ENCODE data around the gene ISG15. TPM values are rescaled to one million over a fixed set of nuclear protein-coding genes. Genes with fewer than 3 reads are reported as not detected.
"Not testable (repeated sequence)": the region's sequence is repeated elsewhere in the genome, so short reads cannot be mapped to it uniquely, and the experiment has no call there.

The ISG15 gene
- total RNA-seq, 2 experiments from 2014 or later = 593 to 623 TPM

DNA sequence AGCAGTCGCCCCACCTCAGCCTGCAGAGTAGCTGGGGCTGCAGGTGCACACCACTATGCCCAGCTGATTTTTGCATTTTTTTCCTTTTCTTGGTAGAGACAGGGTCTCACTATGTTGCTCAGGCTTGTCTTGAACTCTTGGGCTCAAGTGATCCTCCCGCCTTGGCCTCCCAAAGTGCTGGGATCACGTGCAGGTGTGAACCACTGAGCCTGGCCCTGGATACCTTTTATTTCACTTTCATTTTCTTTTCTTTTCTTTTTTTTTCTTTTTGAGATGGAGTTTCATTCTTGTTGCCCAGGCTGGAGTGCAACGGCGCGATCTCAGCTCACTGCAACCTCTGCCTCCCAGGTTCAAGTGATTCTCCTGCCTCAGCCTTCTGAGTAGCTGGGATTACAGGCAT is 22.0 kb upstream of the ISG15 start:
- POLR2A ChIA-PET = interaction anchor here (1.3 kb wide), 1 partner anchor 22 kb away, joined by 4 read pairs; the partner anchor contains the start of gene ISG15
- H3K9me3 Mint-ChIP-seq; H3K36me3 Mint-ChIP-seq (ENCODE audit: low read depth); DNase-seq; H3K27ac Mint-ChIP-seq; H3K4me3 Mint-ChIP-seq: not testable (repeated sequence)
- CTCF ChIA-PET = interaction anchor here (0.8 kb wide), 1 partner anchor 15 kb away, joined by 3 read pairs; no protein-coding TSS in a partner anchor
- Mint-ChIP-seq H3K27me3 (peaks cover 42% of the 10 kb centered on the region), H3K4me1 (peaks cover 16% of the 10 kb centered on the region)

GRCh38 chr1:991895-992294 is 21.4 kb upstream of the ISG15 start:
- Mint-ChIP-seq H3K36me3 (ENCODE audit: low read depth) (peaks cover 8% of the 10 kb centered on the region), H3K27me3 (peaks cover 40% of the 10 kb centered on the region), H3K9me3 (peaks cover 9% of the 10 kb centered on the region), H3K4me3 (no peak overlapping the region), H3K27ac (no peak overlapping the region), H3K4me1 (peaks cover 16% of the 10 kb centered on the region)
- POLR2A ChIA-PET = interaction anchor here (1.3 kb wide), 1 partner anchor 21 kb away, joined by 4 read pairs; the partner anchor contains the start of gene ISG15
- CTCF ChIA-PET = interaction anchor here (0.8 to 1.1 kb wide), 2 partner anchors 10 to 16 kb away, joined by 3 read pairs; no protein-coding TSS in a partner anchor
- DNase-seq = no peak

DNA sequence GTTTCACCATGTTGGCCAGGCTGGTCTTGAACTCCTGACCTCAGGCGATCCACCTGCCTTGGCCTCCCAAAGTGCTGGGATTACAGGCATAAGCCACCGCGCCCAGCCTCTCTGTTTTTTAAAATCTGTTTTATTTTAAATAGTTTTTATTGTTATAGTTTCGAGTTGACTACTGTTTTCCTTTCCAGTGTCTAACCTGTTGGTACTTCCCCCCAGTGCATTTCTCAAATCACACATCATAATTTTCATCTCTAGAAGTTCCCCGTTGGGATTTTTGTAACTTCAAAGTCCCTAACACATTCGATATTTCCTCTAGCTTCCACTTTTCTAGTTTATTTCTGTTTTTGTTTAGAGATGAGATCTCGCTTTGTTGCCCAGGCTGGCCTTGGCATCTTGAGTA is 20.9 kb upstream of the ISG15 start:
- Mint-ChIP-seq H3K36me3 (ENCODE audit: low read depth) (peaks cover 8% of the 10 kb centered on the region), H3K27ac (no peak overlapping the region), H3K4me3 (no peak overlapping the region), H3K27me3 (peaks cover 44% of the 10 kb centered on the region), H3K4me1 (peaks cover 16% of the 10 kb centered on the region), H3K9me3 (peaks cover 9% of the 10 kb centered on the region)
- no peak for DNase-seq
- ChIA-PET CTCF (interaction anchor here (1.0 to 1.2 kb wide), 3 partner anchors 10 to 88 kb away, joined by 3 read pairs; no protein-coding TSS in a partner anchor), POLR2A (interaction anchor here (1.3 kb wide), 1 partner anchor 21 kb away, joined by 4 read pairs; the partner anchor contains the start of gene ISG15)

DNA sequence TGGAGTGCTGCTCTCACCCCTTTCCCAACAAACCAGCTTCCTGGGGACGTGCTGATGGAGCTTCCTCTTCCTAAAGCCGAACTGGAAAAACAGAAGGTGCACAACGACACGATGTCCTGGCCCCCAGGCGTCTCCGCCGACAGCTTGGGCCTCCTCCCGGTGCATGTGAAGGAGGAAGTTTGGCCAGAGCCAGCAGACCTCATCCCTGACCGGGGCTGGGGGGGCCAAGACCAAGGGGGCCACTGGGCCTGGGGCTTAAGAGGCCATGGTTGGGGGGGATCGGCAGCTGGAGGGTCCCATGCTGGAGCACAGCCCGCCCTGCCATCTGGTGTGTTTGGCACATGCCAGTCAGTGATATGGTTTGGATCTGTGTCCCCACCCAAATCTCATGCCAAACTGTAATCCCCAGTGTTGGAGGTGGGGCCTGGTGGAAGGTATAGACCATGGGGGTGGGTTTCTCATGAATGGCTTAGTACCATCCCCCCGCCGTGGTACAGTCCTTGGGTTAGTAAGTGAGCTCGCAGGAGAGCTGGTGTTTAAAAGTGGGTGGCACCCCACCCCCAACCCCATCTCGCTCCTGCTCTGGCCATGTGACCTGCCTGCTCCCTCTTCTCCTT is 19.8 kb upstream of the ISG15 start:
- Mint-ChIP-seq H3K4me1 (peaks cover 16% of the 10 kb centered on the region), H3K4me3 (no peak overlapping the region), H3K27ac (no peak overlapping the region), H3K27me3 (peaks cover 43% of the 10 kb centered on the region), H3K36me3 (ENCODE audit: low read depth) (peaks cover 7% of the 10 kb centered on the region), H3K9me3 (peaks cover 9% of the 10 kb centered on the region)
- DNase-seq = no peak
- POLR2A ChIA-PET = interaction anchor here (1.1 kb wide), 1 partner anchor 20 kb away, joined by 4 read pairs; the partner anchor contains the start of gene ISG15
- CTCF ChIA-PET = interaction anchor here (0.7 to 1.2 kb wide), 4 partner anchors 9 to 89 kb away, joined by 3 to 5 read pairs (median 4); no protein-coding TSS in a partner anchor

DNA sequence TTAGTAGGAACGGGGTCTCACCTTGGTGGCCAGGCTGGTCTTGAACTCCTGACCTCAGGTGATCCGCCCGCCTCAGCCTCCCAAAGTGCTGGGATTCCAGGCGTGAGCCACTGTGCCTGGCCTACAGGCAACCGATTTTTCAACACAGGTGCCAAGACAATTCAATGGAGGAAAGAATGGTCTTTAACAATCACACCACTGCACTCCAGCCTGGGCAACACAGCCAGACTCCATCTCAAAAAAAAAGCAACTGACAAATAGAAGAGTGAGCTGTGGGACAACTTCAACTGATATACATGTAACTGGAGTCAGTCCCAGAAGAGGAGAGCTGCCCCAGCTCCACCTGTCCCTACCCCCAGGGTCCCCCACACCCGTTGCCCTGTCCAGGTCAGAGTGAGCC is 18.8 kb upstream of the ISG15 start:
- H3K9me3 Mint-ChIP-seq; H3K4me3 Mint-ChIP-seq; DNase-seq; POLR2A ChIA-PET; H3K36me3 Mint-ChIP-seq (ENCODE audit: low read depth): not testable (repeated sequence)
- H3K27me3 Mint-ChIP-seq = peaks cover 34% of the 10 kb centered on the region
- CTCF ChIA-PET = interaction anchor here (0.8 to 2.2 kb wide), 3 partner anchors 10 to 31 kb away, joined by 3 to 9 read pairs (median 6); partner anchors contain the start of gene PERM1
- H3K27ac Mint-ChIP-seq = peak overlapping the region; percentile 44
- peaks cover 16% of the 10 kb centered on the region for H3K4me1 Mint-ChIP-seq

- peaks cover 34% of the 10 kb centered on the region for H3K27me3 Mint-ChIP-seq
These were observed 17.3 kb upstream of the ISG15 start for GRCh38 chr1:995665-996633.

DNA sequence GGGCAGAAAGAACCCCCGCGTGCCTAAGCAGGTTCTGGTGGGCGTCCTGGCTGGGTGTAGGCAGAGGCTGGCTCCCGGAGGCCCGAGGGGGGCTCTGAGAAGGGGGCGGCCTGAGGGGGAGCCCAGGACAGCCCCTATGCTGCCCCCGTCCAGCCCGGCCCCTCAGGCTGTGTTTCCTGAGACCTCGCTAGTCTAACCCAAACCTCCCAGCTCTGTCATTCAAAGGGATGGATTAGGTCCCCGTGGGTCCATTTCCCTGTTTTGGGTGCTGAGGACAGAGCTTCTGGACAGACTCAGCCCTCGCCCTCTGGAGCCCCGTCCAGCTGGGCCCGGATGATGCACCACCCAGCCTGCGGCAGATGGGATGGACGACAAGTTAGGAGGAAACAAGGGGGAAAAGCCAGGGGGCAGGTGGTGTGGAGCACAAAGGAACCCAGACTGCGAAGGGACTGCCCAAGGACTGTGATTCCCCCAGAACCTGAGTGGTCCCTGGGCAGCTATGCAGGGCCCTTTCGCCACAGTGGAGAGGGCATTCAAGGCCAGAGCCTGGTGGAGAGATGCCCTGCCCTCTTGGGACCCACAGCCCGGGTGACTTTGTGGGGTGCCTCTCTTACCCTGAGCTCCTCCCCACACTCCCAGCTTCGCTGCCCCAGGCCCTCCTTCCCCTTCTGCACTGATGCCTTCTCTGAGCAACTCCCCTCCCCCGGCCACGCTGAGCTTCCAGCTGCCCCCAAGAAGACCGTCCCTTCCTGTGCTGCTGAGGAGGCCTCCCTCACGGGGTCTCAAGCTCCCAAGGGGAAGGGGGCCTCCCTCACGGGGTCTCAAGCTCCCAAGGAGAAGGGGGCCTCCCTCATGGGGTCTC is 16.2 kb upstream of the ISG15 start:
- CTCF ChIA-PET = no interaction called here
- H3K4me3 Mint-ChIP-seq = no peak overlapping the region
- H3K4me1 Mint-ChIP-seq = peaks cover 14% of the 10 kb centered on the region
- no peak for DNase-seq
- POLR2A ChIA-PET = interaction anchor here (1.3 kb wide), 1 partner anchor 17 kb away, joined by 9 read pairs; the partner anchor contains the start of gene ISG15
- no peak overlapping the region for H3K27ac Mint-ChIP-seq
- H3K9me3 Mint-ChIP-seq = peaks cover 4% of the 10 kb centered on the region
- H3K27me3 Mint-ChIP-seq = peaks cover 36% of the 10 kb centered on the region
- peaks cover 3% of the 10 kb centered on the region for H3K36me3 Mint-ChIP-seq (ENCODE audit: low read depth)

More at GRCh38 chr1:995665-996633, 17.3 kb upstream of the ISG15 start:
- H3K36me3 Mint-ChIP-seq (ENCODE audit: low read depth) = peaks cover 3% of the 10 kb centered on the region
- H3K9me3 Mint-ChIP-seq = peaks cover 7% of the 10 kb centered on the region
- H3K4me3 Mint-ChIP-seq = no peak overlapping the region
- no peak overlapping the region for H3K27ac Mint-ChIP-seq
- H3K4me1 Mint-ChIP-seq = peaks cover 22% of the 10 kb centered on the region
- ChIA-PET CTCF (interaction anchor here (2.2 kb wide), 1 partner anchor 12 kb away, joined by 9 read pairs; no protein-coding TSS in a partner anchor), POLR2A (no interaction called here)
- DNase-seq = no peak

DNA sequence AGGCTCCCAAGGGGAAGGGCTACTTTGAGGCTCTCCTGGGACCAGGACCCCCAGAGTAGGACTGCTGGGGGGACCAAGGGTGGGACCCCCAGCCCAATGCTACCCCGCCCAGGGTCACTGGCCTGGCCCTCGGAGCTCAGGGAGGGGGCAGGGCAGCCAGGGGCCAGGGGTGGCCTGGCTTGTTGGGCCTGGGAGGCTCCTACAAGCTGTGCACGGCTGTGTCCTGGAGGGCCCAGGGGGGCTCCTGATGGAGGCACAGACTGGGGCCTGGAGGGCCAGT is 15.6 kb upstream of the ISG15 start:
- Mint-ChIP-seq H3K27me3 (peaks cover 34% of the 10 kb centered on the region), H3K4me3 (no peak overlapping the region), H3K4me1 (peaks cover 11% of the 10 kb centered on the region), H3K9me3 (peaks cover under 1% of the 10 kb centered on the region), H3K36me3 (ENCODE audit: low read depth) (peaks cover under 1% of the 10 kb centered on the region), H3K27ac (no peak overlapping the region)
- POLR2A ChIA-PET = interaction anchor here (1.3 kb wide), 1 partner anchor 16 kb away, joined by 9 read pairs; the partner anchor contains the start of gene ISG15
- CTCF ChIA-PET = no interaction called here
- DNase-seq = no peak

DNA sequence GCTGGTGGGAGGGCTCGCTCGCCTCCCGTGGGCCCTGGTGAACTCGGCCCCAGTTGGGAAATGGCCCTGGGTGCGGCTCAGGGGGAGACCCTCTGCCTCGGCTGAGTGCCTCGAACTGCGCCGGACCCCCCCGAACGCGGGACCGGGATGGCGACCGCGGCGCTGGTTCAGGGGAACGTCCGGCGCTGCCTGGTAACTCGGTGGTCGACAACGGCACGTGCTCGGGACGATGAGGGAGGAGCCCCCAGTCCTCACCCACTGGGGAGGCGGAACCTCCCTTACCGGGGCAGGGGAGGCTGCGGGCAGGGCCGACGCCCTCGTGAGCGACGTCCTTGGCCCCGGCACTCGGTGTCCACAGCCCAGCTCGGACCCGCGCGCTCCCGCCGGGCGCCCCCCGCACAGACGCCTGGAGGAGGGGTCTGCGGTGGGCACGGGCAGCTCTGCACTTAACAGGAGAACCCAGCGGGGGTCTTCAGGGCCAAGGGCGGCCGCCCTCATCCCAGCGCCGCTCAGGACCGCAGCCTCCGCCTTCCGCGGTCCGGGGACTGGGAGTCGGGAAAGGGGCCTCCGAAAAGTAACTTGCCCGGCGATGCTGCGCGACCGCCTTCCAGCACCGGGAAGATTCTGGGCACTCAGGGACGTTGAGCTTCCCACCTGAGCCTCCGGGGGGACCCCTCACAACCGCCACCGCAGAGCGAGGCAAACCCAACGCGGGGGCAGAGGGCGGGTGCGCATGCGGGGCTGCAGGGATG is 15.1 kb upstream of the ISG15 start:
- POLR2A ChIA-PET = interaction anchor here (1.3 kb wide), 1 partner anchor 15 kb away, joined by 9 read pairs; the partner anchor contains the start of gene ISG15
- no peak overlapping the region for H3K4me3 Mint-ChIP-seq

GRCh38 chr1:998745-998994 is 14.6 kb upstream of the ISG15 start:
- DNase-seq = no peak
- Mint-ChIP-seq H3K27me3 (peaks cover 40% of the 10 kb centered on the region), H3K9me3 (no peaks in the 10 kb centered on the region), H3K4me1 (peaks cover 8% of the 10 kb centered on the region), H3K4me3 (no peak overlapping the region), H3K36me3 (ENCODE audit: low read depth) (no peaks in the 10 kb centered on the region), H3K27ac (no peak overlapping the region)
- ChIA-PET CTCF (no interaction called here), POLR2A (no interaction called here)

More for the DNA sequence above, 15.1 kb upstream of the ISG15 start:
- CTCF ChIA-PET = no interaction called here
- no peak for DNase-seq
- H3K27me3 Mint-ChIP-seq = peaks cover 36% of the 10 kb centered on the region
- H3K4me1 Mint-ChIP-seq = peaks cover 8% of the 10 kb centered on the region
- no peaks in the 10 kb centered on the region for H3K9me3 Mint-ChIP-seq
- H3K36me3 Mint-ChIP-seq (ENCODE audit: low read depth) = no peaks in the 10 kb centered on the region
- H3K27ac Mint-ChIP-seq = no peak overlapping the region

GRCh38 chr1:998995-999724 is 14.1 kb upstream of the ISG15 start:
- POLR2A ChIA-PET = interaction anchor here (1.1 kb wide), 1 partner anchor 14 kb away, joined by 4 read pairs; the partner anchor contains the start of gene ISG15
- H3K27me3 Mint-ChIP-seq = peaks cover 42% of the 10 kb centered on the region
- no peak overlapping the region for H3K4me3 Mint-ChIP-seq
- CTCF ChIA-PET = interaction anchor here (0.7 kb wide), 1 partner anchor 23 kb away, joined by 3 read pairs; no protein-coding TSS in a partner anchor
- no peak for DNase-seq
- H3K36me3 Mint-ChIP-seq (ENCODE audit: low read depth) = no peaks in the 10 kb centered on the region
- peaks cover 8% of the 10 kb centered on the region for H3K4me1 Mint-ChIP-seq
- no peaks in the 10 kb centered on the region for H3K9me3 Mint-ChIP-seq
- H3K27ac Mint-ChIP-seq = no peak overlapping the region

All from activated CD4-positive, alpha-beta memory T cell treated with anti-CD3 and anti-CD28 coated beads, Interleukin-2, amount 10 ng/mL, durations not matched to agents 7 days and 5 days (primary cell).